Inferior parietal cortex (tissue), 1 donor: ENCODE measurements around the gene ETHE1.
"Not testable (repeated sequence)": the region's sequence is repeated elsewhere in the genome, so short reads cannot be mapped to it uniquely, and the experiment has no call there.

ENCODE experiments used
- DNase-seq: peaks from one replicate; pipeline ENCODE4 v3.0.0-alpha.2; 2016; ENCODE audit errors: extremely low spot score

Gene ETHE1

DNA sequence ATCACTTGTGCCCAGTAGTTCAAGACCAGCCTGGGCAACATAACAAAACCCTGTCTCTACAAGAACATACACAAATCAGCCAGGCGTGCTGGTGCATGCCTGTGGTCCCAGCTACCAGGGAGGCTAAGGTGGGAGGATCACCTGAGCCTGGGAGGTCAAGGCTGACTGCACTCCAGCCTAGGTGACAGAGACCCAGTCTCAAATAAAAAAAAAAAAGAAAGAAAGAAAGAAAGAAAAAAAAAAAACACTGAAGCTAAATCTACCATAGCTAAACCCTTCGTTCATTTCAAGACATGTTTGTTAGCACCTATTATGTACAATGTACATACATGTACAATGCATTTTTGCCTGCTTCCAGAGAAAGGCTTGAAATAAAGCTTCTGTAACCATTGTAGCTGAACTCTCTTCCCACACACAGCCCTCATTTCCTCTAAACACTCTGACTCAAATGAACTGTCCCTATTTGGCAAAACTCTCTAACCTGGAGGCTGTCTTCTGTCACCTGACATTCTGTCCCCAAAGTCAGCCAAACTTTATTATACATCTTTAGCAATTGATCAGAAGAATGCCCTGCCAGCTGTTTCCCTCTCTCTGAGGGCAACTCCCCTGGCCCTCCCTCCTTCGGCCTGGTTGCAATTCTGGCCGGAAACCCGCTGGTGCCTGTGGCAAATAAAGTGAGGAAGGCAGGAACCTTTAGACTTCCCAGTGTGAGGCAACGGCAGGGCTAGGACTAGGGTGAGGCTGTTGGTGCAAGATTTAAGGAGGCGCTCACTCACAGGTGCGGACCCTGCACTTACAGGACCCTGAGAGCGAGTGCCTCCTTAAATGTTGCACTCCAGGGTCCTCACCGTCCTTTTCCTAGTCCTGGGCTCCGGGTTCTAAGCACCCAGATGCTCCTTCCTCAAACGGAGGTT is 1.8 kb downstream of the ETHE1 start:
- no peak for DNase-seq

DNA sequence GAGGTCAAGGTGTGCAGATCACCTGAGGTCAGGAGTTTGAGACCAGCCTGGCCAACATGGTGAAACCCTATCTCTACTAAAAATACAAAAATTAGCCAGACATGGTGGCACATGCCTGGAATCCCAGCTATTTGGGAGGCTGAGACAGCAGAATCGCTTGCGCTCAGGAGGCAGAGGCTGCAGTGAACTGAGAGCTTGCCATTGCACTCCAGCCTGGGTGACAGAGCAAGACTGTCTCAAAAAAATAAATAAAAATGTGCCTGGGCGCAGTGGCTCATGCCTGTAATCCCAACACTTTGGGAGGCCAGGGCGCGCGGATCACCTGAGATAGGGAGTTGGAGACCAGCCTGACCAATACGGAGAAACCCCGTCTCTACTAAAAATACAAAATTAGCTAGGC is 3.3 kb downstream of the ETHE1 start:
- not testable (repeated sequence) for DNase-seq

DNA sequence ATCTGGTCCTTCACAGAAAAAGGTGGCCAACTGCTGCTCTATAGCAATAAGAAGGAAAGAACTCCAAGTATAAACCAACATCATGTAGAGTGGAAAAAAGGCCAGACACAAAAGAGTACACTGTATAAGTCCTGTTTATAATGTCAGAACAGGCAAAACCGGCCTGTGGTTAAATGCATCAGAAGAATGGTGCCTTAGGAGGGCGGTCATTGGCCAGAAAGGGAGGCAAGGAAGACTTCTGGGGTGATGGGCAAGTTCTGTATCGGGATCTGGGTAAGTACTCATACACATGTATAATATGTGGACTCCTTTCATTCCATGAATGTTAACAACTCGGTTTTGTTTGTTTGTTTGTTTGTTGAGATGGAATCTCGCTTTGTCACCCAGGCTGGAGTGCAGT is 4.1 kb downstream of the ETHE1 start:
- no peak for DNase-seq

DNA sequence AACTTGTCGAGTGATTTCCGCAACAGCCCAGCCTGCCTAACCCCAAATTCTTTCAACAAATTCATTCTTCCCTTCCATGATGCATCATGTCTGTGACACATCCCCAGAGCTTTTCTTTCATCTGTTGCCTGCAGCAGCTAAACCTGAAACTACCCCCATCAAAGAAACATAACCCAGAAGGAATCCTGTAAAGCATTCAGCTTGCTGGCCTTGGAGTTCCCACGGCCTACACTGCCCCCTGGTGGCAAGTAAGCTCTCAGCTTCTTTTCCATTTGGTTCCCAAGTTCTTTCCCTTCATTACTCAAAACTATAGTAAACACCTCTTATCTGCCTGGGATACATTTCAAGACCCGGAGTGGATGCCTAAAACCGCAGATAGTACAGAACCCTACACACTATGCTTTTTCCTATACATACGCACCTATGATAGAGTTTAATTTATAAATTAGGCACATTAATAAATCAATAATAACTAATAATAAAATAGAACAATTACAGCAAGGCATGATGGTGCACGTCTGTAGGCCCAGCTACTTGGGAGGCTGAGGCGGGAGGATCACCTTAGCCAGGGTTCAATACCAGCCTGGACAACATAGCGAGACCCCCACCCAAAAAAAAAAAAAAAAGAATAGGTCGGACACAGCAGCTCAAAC is 7.4 kb downstream of the ETHE1 start:
- DNase-seq, result peak; percentile 94

DNA sequence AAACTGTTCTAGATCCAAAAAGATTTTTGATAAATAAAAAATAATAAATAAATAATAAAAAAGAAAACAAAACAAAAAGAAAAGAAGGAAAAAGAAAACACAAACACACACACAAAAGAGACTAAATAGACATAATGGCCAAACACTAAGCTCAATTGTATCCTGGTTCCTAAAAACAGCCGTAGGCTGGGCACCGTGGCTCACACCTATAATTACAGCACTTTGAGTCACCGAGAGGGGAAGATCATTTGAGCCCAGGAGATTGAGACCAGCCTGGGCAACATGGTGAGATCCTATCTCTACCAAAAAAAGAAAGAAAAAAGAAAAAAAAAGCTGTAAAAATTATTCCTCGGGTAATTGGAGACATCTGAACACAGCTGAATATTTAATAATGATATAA is 8.9 kb downstream of the ETHE1 start:
- DNase-seq, result no peak

DNA sequence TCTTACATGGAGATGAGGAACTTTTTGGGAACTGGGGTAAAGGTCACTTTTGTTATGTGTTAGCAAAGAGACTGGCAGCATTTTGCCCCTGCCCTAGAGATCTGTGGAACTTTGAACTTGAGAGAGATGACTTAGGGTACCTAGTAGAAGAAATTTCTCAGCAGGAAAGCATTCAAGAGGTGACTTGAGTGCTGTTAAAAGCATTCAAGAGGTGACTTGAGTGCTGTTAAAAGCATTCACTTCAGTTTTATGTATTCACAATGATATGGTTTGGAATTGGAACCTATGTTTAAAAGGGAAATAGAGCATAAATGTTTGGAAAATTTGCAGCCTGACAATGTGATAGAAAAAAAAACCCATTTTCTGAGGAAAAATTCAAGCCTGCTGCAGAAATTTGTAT is 14.6 kb downstream of the ETHE1 start:
- DNase-seq, result not testable (repeated sequence)

DNA sequence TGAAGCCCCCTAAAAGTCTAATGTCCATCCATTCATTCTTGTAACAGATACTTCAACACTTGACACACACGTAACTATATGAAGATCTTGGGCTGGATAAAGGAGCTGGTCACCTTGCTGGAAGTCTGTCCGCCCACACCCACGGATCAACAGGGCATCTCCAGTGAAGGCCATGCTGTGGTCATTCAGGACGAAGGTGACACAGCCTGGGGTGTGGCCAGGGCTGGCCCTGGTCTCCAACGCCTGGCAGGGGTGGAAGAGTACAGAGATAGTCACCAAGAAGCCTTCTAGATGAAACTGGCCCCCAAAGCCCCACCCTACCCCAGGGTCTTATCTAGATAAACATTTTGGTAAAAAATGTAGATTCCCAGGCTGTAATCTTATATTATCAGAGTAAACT is 15.7 kb downstream of the ETHE1 start:
- no peak for DNase-seq

DNA sequence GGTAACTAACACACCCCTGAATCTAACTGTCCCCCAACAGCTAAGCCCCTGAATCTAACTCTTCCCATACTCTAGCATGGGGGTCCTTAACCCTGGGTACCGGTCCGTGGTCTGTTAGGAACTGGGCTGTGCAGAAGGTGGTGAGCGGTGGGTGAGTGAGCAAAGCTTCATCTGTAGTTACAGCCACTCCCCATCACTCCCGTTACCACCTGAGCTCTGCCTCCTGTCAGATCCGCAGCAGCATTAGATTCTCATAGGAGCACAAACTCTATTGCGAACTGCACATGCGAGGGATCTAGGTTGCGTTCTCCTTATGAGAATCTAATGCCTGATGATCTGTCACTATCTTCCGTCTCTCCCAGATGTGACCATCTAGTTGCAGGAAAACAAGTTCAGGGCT is 16.3 kb downstream of the ETHE1 start:
- no peak for DNase-seq

DNA sequence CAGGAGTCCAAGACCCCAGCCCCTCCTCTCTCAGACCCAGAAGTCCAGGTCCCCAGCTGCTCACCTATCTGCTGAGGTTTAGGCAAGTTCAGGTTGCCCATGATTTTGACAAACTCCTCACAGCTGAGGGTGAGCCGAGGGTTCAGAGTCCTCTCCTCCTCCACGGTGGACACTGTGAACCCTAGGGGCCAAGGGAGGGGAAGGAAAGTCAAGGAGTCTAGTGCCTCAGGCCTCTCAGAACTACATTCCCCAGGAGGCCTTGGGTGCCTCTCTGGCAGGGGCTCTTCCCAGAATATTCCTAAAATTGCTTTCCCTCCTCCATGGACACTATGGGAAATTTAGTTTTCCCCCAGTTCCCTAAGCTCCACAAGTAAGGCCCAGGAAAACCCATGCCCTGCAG is 19.1 kb downstream of the ETHE1 start:
- no peak for DNase-seq

DNA sequence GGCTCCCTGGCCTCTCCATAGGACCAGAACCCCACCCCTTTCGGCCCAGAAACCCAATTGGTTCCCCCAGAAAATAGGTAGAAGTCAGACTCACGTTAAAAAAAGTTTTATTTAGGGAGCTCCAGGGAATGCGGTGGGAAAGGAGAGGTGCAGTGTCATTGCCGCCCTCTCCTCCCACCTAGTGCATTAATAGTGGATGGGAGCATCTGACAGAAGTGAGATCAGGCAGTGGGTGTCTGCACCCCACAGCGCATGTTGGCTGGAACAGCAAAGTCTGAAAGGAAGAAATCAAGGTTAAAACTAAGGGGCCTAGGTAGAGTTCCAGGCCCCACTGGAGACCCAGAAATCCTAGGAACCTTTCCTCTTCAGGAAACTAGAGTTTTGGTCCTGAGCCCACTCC is 20.4 kb downstream of the ETHE1 start:
- no peak for DNase-seq

DNA sequence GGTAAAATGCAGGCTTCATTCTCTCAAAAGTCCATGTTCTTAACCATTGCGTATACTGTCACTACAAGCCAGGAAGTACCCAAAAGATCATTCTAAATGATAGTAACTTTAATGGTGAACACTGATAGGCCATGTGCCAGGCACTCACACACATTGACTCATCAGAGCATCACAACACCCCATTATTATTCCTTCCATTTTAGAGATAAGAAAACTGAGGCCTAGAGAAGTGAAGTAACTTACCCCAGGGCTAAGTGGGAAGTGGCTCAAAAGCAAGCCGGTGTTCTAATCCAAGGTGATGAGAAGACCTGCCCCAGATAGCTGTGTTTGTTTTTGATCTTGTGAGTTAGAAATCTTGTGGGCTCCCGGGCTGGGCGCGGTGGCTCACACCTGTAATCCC is 21.1 kb downstream of the ETHE1 start:
- DNase-seq, result no peak

DNA sequence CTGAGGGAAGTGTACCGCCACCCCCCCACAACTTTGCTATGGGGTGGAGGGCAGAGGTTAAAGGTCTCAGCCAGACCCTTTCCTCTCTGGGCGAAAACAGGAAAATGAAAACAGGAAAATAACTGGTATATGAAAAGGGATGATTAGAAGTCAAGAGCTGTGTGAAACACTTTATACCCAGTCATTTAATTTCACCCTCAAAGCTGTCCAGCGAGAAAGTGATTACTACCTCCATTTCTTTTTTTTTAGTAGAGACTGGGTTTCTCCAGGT is 21.9 kb downstream of the ETHE1 start:
- no peak for DNase-seq

DNA sequence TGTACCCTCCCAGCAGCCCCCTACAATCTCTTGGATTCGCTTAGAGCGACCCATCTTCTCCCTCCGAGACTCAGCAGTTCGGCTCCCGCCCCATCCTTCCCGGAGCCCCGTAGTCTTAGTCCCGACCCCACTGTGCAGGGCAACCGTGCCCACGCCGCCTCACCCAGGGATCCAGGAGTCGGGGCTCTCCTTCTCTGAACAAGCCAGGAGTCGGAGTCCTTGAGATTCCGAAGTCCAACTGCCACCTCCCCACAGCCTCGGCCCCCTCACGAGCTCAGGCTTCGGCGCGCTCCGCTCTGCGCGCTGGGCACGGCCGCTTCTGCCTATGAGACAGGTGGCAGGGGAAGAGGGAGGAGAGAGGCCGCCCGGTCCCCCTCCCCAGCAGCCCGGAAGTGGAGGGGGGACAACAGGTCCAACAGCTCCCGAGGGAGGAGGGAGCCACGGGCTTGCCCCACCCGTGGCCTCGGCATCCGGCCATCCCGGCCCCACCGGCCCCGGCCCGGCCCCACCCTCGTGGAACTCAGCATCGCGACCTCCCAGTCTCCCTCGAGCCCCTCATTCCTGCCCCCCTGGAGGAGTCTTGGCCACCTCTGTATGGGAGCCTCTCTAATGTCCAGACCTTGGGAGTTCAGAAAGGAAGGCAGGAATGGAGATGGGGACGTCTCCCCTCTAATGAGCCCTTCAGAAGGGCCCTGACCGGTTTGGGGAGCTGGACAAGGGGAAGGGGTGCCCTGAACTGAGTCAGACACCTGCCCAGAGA is 22.4 kb downstream of the ETHE1 start, which contains the start of gene PHLDB3:
Gene PHLDB3 (minus strand): TSS at position 321 of the 760 bp plus-strand sequence. CDS start 628 bp downstream, outside the sequence.
- no peak for DNase-seq

DNA sequence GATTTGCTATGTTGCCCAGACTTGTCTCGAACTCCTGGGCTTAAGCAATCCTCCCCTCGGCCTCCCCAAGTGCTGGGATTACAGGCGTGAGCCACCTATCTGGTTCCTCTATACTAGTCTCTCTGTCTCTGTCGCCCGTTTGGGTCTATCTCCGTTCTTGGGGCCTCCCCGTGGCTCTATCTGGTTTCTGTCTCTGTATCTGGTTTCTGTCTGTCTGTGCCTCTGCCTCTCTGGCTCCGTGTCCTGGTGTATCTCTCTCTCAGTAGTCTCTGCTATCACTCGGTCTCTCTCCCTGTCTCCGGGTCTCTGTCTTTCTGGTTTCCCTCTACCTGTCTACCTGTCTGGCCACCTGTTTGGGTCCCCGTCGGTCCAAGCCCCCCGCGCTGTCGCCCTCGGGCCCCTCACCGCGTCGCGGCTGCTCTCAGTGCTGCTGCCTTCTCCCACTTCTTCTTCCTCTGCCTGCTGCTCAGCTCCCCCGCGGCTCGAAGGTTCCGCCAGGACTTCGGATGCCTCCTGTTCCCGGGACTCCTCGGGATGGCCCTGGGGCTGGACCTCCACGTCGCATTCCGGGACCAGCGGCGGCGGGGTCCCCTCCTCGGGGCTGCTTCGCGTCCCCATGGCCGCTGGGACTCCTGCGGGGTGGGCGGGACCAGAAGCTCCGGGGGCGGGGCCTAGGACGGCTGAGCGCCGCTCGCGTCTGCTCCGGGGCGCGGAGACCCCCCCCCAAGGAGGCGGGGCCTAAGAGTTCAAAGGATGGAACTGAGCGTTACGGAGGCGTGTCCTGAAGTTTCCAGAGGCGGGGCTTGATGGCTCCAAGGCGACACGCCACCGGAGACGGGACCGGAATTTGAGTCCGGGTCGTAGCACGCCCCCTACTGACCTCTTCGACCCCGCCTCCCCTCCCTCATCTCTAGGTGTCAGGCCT is 23.2 kb downstream of the ETHE1 start:
- DNase-seq, result peak; percentile 94

DNA sequence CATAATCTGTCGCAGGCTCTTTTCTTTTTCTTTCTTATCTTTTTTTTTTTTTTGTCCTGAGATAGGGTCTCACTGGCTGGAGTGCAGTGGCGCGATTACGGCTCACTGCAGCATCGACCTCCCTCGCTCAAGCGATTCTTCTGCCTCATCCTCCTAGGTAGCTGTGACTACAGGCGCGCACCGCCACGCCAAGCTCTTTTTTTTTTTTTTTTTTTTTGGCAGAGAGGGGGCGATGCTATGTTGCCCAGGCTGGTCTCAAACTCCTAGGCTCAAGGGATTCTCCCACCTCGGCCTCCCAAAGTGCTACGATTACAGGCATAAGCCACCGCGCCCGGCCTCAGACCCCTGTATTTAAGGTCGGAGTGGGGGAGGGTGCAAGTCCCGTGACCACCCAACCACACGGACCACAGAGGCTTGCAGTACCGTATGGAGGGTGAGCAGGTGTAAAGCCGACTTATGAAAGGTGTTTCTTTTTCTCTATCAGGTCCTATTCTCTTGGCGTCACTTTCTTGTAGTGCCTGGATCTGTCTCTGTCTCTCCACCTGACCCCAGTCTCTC is 24.5 kb downstream of the ETHE1 start:
- DNase-seq, result no peak

DNA sequence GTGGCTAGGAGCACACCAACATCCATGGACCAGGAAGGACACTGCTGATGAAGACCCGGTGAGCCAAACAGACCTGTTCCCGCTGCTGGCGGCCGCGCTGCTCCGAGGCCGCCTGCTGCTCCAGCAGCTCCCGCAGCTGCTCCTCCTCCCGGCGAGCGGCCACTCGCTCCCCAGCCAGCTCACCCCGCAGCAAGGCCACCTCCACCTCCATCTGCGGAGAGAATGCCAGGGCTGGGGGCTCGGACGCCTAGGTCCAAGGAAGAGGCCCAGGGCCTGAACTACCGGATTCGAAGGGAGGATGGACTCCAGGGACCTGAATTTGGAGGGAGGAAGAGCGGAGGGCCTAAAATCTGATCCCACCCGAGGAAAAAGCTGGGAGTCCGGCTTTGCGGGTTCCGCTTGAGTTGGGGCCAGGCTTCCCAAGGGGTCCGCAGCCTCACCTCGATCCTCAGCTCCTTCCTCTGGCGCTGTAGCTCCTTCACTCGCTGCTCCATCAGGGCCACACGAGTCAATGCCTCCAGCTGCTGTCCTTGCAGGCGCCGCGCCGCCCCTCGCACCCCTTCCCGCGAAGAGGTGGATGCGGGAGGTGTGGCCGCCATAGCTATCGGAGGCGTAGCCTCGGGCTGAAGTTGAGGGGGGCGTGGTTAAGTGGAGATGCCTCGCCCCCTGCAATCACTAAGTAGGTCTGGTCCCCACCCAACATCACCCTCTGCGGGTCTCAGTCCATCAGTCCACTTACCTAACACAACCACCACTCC is 25.2 kb downstream of the ETHE1 start:
- no peak for DNase-seq

DNA sequence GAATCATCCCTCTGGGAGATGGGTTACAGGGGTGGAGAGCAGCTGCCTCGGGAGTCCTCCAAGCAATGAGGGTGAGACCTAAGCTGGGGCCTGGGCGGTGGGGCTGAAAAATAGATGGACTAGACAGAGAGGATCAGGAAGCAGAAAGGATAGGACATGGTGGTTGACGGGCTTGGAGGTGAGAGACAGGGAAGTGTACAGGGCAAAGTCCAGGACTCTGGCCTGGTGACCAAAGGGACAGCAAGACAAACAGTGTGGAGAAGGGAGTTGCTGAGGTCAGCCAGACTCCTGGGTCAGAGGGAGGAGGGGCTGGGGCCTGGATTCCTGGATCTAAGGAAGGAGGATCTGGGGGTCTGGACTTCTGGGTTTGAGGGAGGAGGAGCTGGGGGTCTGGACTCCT is 28.0 kb downstream of the ETHE1 start:
- no peak for DNase-seq

DNA sequence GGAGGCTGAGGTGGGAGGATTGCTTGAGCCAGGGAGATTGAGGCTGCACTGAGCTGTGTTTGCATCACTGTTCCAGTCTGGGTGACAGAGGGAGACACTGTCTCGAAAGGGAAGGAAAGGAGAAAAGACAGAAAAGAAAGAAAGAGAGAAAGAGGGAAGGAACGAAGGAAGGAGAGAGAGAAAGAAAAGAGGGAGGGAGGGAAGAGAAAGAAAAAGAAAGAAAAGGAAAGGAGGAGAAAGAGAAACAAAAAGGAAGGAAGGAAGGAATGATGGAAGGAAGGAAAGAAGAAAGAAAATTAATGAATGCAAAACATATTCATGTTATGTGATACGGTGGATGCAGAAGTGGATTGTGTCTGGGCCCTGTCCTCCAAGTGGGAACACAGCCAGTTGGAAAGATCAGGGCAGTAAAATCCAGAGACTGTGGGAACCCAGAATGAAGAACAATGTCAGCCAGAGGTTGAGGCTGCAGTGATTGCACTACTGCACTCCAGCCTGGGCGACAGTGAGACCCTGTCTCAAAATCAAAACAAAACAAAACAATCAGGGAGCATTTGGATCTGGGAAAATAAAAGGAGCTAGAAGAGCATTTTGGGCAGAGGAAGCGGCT is 28.7 kb downstream of the ETHE1 start:
- no peak for DNase-seq

DNA sequence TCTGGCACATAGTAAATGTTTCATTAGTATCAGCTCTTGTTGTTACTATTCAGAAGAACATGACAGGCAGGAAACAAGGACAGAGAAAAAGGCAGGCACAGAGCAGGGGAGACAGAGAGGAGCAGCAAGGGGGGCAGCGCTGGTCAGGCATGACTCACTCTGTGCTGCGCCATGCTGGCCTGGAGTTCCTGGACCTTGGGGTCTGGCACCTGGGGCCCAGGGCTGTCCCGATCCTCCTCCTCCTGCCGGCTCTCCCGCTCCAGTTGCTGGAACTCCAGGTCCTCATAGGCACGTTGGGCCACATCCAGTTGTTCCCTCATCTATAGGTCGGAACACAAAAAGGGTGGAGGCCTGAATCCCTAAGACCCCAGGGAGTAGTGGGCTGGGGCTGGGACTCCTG is 30.0 kb downstream of the ETHE1 start:
- no peak for DNase-seq

DNA sequence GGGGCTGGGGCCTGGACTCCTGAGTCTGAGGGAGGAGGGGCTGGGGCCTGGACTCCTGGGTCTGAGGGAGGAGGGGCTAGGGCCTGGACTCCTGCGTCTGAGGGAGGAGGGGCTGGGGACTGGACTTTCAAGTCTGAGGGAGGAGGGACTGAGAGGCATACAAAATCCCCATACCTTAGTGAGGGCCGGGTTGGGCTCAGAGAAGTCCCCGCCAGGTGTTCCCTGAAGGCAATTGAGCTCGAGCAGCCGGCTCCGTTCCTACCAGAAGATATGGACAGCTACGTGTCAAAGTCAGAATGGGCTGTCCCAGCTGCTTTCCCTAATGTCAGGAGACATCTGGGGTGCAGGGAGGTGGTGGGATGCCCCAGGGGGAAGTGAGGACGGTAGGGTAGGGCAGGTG is 31.9 kb downstream of the ETHE1 start:
- no peak for DNase-seq
